ENCODE measurements around the gene FAM151B. TPM values are rescaled to one million over a fixed set of nuclear protein-coding genes. Genes with fewer than 3 reads are reported as not detected.

FAM151B gene
- total and polyA plus RNA-seq, 2 experiments from 2014 or later: 0.55 TPM; not detected in 1

DNA sequence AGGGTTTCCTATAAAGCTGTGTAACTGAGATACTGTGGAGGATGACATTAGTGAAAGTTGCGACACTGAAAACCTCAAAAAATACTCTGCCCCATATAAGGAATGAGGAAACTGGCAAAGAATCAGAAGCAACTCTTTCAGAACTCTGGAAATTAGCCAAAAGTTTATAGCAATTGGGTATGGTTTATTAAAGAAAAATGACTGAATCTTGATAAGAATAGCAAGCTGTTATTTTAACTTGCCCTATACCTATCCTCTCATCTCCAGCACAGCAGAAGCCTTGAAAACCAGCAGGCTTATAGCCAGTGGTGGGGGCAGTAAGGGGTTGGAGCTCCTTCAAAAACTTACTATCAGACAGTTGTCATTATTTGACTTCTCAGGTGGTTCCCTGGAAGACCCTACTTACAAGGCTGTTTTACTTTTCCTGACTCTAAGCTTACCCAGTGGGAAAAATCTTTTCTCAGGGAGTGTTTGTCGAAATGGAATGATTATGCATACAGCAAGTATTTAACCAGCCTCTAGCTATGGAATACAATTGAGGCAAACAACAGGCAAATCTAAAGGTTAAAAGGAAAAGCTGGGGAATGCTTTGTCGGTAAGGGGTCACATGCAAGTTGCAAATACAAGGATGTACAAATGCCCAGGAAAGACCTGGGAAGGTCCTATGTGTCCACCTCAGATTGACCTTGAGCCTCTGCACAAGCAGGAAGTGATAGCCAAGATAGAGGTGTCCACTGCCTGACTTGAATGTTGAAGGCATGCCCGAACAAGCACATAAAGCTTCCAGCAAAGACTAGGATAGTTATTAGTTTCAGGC, 21.0 kb upstream of the FAM151B start (continued):
- TF ChIP-seq ZNF462 (CRISPR knock-in tag; IDR thresholded peaks at IDR 0.05): no peak

DNA sequence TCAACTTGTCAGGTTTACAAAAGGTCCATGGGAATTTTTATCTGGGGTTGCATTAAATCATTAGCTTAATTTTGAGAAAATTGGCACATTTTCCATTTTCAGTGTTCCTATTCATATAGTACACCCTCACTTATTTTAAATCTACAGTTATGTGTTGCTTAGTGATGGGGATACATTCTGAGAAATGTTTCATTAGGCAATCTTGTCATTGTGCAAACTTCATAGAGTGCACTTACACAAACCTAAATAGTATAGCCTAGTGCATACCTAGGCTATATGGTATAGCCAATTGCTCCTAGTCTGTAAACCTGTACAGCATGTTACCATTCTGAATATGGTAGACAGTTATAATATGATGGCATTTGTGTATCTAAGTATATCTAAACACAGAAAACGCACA, 19.8 kb upstream of the FAM151B start:
- no peaks in the 10 kb centered on the region for H3K36me3 ChIP-seq (ENCODE audit: insufficient read depth)
- no peaks in the 10 kb centered on the region for H3K79me2 ChIP-seq (replicated peaks; ENCODE audit: insufficient read depth)
- Mint-ChIP-seq H3K9me3 (peaks cover 39% of the 10 kb centered on the region), H3K27ac (no peak overlapping the region), H3K4me1 (peaks cover 3% of the 10 kb centered on the region; the same call in 2 of the 3 replicates), H3K27me3 (ENCODE audit: insufficient read depth, low read depth, poor library complexity) (peaks cover 3% of the 10 kb centered on the region), H3K4me3 (no peak overlapping the region), H3K36me3 (ENCODE audit: low read depth) (peaks cover 69% of the 10 kb centered on the region)
- 0 out of 2 replicates have a peak, but pooled peaks cover 4% of the 10 kb centered on the region for H3K4me1 ChIP-seq (ENCODE audit: insufficient read depth)
- no peaks in the 10 kb centered on the region for H4K20me1 ChIP-seq (replicated peaks; ENCODE audit: insufficient read depth)
- H3F3A ChIP-seq (replicated peaks; ENCODE audit: low read depth): no peaks in the 10 kb centered on the region
- H3K27ac ChIP-seq (ENCODE audit: low read depth): no peak overlapping the region
- no peak overlapping the region for H2AFZ ChIP-seq
- H3K27me3 ChIP-seq (ENCODE audit: insufficient read depth): no peaks in the 10 kb centered on the region
- ATAC-seq (no peak), DNase-seq (ENCODE audit: low spot score) (no peak)
- no peak overlapping the region for H3K4me2 ChIP-seq
- no peak overlapping the region for H3K4me3 ChIP-seq
- H3K9me2 ChIP-seq (ENCODE audit: insufficient read depth): 0 out of 2 replicates have a peak, but pooled peaks cover 4% of the 10 kb centered on the region
- TF ChIP-seq NANOG (IDR thresholded peaks at IDR 0.05; ENCODE audit: borderline replicate concordance) (no peak), CREB1 (CRISPR knock-in tag; IDR thresholded peaks at IDR 0.05; ENCODE audit: low read depth) (no peak), STAT1 (IDR thresholded peaks at IDR 0.05; ENCODE audit: unreplicated experiment) (no peak), CTCF (conservative IDR thresholded peaks at IDR 0.05; ENCODE audit: low read depth in 2 of 2) (no peak)
- TF ChIP-seq, protein P1, sequence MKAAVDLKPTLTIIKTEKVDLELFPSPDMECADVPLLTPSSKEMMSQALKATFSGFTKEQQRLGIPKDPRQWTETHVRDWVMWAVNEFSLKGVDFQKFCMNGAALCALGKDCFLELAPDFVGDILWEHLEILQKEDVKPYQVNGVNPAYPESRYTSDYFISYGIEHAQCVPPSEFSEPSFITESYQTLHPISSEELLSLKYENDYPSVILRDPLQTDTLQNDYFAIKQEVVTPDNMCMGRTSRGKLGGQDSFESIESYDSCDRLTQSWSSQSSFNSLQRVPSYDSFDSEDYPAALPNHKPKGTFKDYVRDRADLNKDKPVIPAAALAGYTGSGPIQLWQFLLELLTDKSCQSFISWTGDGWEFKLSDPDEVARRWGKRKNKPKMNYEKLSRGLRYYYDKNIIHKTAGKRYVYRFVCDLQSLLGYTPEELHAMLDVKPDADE (IDR thresholded peaks at IDR 0.05): no peak

All from GM23338 (cell line).